Activated naive CD8-positive, alpha-beta T cell treated with anti-CD3 and anti-CD28 coated beads, Interleukin-2, amount 10 ng/mL, durations not matched to agents 7 days and 5 days (primary cell): ENCODE results near the gene PRR14. TPM values are rescaled to one million over a fixed set of nuclear protein-coding genes. Genes with fewer than 3 reads are reported as not detected.

Experiments used
- ATAC-seq: fragments of 150-1000 bp; cut with Tn5 transposase; one replicate; pipeline ENCODE4 v1.10.0; 2021; ENCODE audit warnings: low read depth, moderate library complexity
- POLR2A ChIA-PET: fragments of 350-600 bp; sonication (Branson Sonifier 250); formaldehyde crosslinking; loops from one replicate; lab custom pipeline; 2021; ENCODE audit warnings: antibody characterized with exemption; lab: Charles Lee
- DNase-seq: peaks from one replicate; pipeline ENCODE4 v3.0.0; 2021
- H3K27ac Mint-ChIP-seq: one replicate; pipeline ENCODE4 v1.8.0; 2022; ENCODE audit warnings: mild to moderate bottlenecking, mixed read lengths
- H3K27me3 Mint-ChIP-seq: one replicate; pipeline ENCODE4 v1.8.0; 2022; ENCODE audit warnings: mild to moderate bottlenecking, moderate library complexity, mixed read lengths
- H3K36me3 Mint-ChIP-seq: one replicate; pipeline ENCODE4 v1.8.0; 2021; ENCODE audit warnings: mild to moderate bottlenecking, mixed read lengths
- H3K4me1 Mint-ChIP-seq: one replicate; pipeline ENCODE4 v1.8.0; 2021; ENCODE audit warnings: mixed read lengths
- H3K4me3 Mint-ChIP-seq: one replicate; pipeline ENCODE4 v1.8.0; 2022; ENCODE audit warnings: mild to moderate bottlenecking, moderate library complexity, mixed read lengths
- H3K9me3 Mint-ChIP-seq: one replicate; pipeline ENCODE4 v1.8.0; 2021; ENCODE audit warnings: mixed read lengths
- total RNA-seq, 2 experiments: library from RNA; stranded (reverse); gene quantifications; one replicate each; pipeline ENCODE4 v1.2.3, GENCODE V29; 2021

Gene PRR14
- total RNA-seq, 2 experiments from 2014 or later = 89.7 to 97.1 TPM

DNA sequence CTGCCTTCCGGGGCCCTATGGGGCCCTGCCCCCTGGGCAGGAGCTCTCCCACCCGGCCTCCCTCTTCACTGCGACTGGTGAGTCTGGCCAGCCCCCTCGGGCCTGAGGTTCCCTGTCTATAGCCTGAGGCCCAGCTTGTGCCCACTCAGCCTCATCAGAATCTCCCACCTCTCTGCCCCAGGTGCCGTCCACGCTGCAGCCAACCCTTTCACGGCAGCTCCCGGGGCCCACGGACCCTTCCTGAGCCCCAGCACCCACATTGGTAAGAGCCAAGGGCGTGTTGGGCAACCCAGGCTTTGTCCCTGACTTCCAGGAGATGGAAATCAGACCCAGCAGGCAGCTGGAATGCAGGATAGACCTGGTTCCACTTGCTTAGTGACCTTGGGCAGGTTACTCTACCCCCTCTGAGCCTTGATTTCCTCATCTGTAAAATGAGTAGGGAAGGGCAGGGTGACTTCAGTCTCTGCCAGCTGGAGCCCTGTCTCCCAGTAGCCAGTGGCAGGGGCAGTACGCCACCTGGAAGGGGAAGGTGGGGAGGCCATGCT is 16.7 kb downstream of the PRR14 start:
- ATAC-seq = no peak
- H3K27me3 Mint-ChIP-seq = no peaks in the 10 kb centered on the region
- no peak overlapping the region for H3K27ac Mint-ChIP-seq

DNA sequence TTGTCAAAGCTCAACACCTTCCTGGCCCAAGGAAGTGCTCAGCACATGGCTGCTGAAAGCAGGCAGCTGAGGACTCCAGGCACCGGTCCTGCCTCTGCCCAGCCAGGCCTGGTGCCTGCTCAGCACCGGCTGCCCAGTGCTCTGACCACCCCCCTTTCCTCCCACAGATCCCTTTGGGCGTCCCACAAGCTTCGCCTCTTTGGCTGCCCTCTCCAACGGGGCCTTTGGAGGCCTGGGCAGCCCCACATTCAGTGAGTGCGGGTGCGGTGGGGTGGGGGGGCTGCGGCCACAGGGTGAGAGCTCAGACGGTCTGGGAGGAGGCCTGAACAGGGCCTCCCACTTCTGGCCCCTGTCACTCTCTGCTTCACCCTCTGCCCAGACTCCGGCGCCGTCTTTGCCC is 17.6 kb downstream of the PRR14 start:
- peaks cover 31% of the 10 kb centered on the region for H3K36me3 Mint-ChIP-seq
- peaks cover 8% of the 10 kb centered on the region for H3K4me1 Mint-ChIP-seq
- POLR2A ChIA-PET = interaction anchor here (1.6 to 2.5 kb wide), 2 partner anchors 9 to 30 kb away, joined by 3 to 7 read pairs; partner anchors contain the start of genes FBRS and SRCAP
- H3K27me3 Mint-ChIP-seq = no peaks in the 10 kb centered on the region
- no peaks in the 10 kb centered on the region for H3K9me3 Mint-ChIP-seq
- no peak overlapping the region for H3K4me3 Mint-ChIP-seq
- no peak for ATAC-seq
- H3K27ac Mint-ChIP-seq = no peak overlapping the region
- DNase-seq = no peak

More for the DNA sequence above, 16.7 kb downstream of the PRR14 start:
- no peaks in the 10 kb centered on the region for H3K9me3 Mint-ChIP-seq
- H3K36me3 Mint-ChIP-seq = peaks cover 36% of the 10 kb centered on the region
- peaks cover 14% of the 10 kb centered on the region for H3K4me1 Mint-ChIP-seq
- DNase-seq = no peak
- POLR2A ChIA-PET = interaction anchor here (1.6 kb wide), 1 partner anchor 31 kb away, joined by 3 read pairs; the partner anchor contains the start of gene SRCAP
- H3K4me3 Mint-ChIP-seq = no peak overlapping the region

DNA sequence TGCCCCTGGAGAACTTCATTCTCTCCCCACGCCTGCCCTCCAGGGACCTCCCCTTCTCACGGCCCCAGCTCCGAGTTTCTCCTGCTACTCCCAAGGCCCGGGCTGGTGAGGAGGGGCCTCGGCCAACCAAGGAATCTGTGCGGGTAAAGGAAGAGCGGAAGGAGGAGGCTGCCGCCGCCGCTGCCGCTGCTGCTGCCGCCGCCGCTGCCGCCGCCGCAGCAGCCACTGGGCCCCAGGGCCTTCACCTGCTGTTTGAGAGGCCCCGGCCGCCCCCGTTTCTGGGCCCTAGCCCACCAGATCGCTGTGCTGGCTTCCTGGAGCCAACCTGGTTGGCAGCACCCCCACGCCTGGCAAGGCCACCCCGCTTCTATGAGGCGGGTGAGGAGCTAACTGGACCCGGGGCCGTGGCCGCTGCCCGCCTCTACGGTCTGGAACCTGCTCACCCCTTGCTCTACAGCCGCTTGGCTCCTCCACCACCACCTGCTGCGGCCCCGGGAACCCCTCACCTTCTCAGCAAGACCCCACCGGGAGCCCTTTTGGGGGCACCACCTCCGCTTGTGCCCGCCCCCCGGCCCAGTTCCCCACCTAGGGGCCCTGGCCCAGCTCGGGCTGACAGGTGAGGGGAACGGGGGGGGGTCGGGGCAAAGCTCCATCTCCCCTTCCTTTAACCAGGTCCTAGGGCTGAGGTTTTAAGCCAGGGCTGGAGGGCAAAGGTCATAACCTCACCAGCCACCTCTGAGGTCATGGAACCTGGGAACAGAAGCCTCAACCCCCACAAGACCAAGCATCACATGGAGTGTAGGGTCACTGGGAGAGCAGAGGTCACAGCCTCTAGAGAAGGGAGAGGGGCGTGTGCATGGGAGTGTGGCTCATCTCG is 18.5 kb downstream of the PRR14 start:
- Mint-ChIP-seq H3K36me3 (peaks cover 26% of the 10 kb centered on the region), H3K4me1 (peaks cover 3% of the 10 kb centered on the region), H3K27me3 (no peaks in the 10 kb centered on the region), H3K4me3 (no peak overlapping the region), H3K9me3 (no peaks in the 10 kb centered on the region), H3K27ac (no peak overlapping the region)
- DNase-seq (no peak), ATAC-seq (no peak)
- POLR2A ChIA-PET = interaction anchor here (2.5 kb wide), 1 partner anchor 10 kb away, joined by 7 read pairs; the partner anchor contains the start of gene FBRS

DNA sequence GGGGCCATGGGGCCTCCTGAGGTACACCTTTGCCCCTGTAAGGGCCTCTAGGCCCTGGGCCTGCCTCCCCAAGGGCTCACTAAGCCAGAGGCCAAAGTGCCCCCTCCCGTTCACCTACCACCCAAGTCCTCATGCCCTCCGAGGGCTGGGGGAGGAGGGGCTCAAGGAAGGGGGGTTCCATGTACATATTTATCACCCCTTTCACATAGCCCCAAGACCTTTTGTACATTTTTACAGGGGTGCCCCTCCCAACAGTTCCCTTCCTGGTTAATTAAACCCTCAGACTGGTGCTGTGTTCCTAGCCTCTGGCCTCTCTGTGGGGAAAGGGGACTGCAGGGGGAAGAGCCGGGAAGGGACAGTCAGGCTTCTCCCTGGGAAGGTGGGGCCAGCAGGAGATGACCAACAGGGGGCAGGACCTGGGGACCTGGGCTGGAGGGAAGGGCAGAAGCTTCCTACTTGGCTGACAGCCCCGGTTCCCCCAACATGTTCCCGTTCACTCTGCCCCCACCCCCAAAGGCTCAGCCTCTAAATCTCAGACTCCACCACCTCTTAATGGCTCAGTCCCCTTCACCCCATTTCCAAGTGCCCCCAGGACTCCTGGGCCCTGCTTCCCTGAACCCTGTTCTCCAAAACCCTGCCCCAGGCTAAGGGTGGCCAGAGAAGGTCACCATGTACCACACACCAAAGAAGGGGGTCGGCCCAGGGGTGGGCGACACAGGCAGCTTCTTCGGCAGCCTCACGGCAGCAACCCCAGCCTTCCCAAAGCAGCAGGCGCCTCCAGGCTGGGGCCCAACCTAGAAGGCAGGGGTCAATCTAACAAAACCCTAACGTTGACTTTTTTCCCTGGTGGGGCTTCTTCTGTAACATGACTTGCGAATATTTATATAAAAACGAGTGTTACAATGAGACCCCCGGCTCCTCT is 19.4 kb downstream of the PRR14 start:
- no peaks in the 10 kb centered on the region for H3K4me1 Mint-ChIP-seq
- POLR2A ChIA-PET = interaction anchor here (2.5 kb wide), 1 partner anchor 11 kb away, joined by 7 read pairs; the partner anchor contains the start of gene FBRS
- no peak overlapping the region for H3K27ac Mint-ChIP-seq
- no peaks in the 10 kb centered on the region for H3K9me3 Mint-ChIP-seq
- H3K4me3 Mint-ChIP-seq = no peak overlapping the region
- H3K27me3 Mint-ChIP-seq = no peaks in the 10 kb centered on the region
- peaks cover 22% of the 10 kb centered on the region for H3K36me3 Mint-ChIP-seq
- ATAC-seq (no peak), DNase-seq (no peak)

DNA sequence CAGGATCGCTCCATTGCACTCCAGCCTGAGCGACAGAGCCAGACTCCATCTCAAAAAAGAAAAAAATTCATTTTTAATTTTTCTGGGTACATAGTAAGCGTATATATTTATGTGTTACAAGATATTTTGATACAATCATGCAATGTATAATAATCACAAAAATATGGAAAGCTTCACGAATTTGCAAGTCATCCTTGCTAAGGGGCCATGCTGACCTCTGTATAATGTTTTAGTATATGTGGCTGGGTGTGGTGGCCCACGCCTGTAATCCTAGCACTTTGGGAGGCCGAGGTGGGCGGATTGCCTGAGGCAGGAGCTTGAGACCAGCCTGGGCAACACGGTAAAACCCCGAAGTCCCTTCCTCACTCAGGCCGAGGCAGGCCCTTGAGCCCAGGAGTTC is 24.4 kb downstream of the PRR14 start:
- POLR2A ChIA-PET = no interaction called here
- Mint-ChIP-seq H3K4me3 (no peak overlapping the region), H3K36me3 (peaks cover 6% of the 10 kb centered on the region), H3K27me3 (no peaks in the 10 kb centered on the region), H3K27ac (no peak overlapping the region), H3K4me1 (peaks cover 3% of the 10 kb centered on the region), H3K9me3 (no peaks in the 10 kb centered on the region)
- DNase-seq (no peak), ATAC-seq (no peak)

DNA sequence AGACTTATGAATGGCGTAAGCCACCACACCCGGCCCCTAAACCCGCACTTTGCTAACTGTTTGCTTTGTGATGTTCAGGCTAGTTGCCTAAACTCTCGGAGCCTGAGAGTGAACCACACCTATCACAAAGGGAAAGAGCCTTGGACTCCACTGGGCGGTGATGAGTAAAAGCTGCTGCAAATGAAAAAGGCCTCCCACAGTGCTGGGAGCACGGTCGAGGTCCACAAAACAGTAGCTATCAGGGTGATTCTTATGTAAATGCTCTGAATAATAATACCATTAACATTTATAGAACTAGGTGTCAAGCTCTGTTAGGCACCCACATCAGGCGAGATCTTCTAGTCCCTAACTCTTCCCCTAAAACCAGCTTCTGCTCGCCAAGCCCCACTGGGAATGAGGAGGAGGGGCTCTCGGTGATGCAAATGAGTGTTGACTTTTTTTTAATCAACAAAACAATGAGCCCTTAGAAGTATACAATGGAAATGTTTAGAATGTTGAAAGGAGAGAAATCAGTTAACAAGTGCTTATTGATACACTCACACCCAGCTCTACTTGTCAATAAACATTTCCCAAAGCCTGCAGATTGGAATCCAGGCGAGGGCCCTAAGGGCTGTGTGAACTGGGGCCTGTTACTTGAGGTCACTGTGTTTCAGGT is 27.3 kb downstream of the PRR14 start:
- ATAC-seq = no peak
- Mint-ChIP-seq H3K27ac (no peak overlapping the region), H3K9me3 (no peaks in the 10 kb centered on the region)

DNA sequence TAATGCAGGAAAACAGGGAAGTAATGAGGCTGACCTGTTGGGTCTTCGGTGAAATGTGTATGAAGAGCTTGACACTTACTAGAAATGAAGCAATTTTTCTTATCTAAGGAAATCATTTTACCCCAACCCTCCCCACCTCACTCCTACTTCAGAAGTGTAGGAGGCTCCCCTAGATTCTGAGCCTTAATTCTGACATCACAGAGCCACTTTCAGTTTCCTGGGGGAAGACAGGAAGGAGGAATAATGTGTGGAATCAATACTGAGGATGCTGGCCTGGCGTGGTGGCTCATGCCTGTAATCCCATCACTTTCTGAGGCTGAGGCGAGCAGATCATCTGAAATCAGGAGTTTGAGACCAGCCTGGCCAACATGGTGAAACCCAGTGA is 27.8 kb downstream of the PRR14 start:
- Mint-ChIP-seq H3K4me3 (no peak overlapping the region), H3K27me3 (no peaks in the 10 kb centered on the region), H3K27ac (no peak overlapping the region), H3K9me3 (no peaks in the 10 kb centered on the region), H3K4me1 (peaks cover 3% of the 10 kb centered on the region), H3K36me3 (no peaks in the 10 kb centered on the region)
- no peak for ATAC-seq
- DNase-seq = no peak
- POLR2A ChIA-PET = interaction anchor here (0.6 to 1.4 kb wide), 2 partner anchors 9 to 19 kb away, joined by 4 to 6 read pairs; no protein-coding TSS in a partner anchor

More for the DNA sequence above, 27.3 kb downstream of the PRR14 start:
- H3K36me3 Mint-ChIP-seq = no peaks in the 10 kb centered on the region
- DNase-seq = no peak
- H3K27me3 Mint-ChIP-seq = no peaks in the 10 kb centered on the region
- no peak overlapping the region for H3K4me3 Mint-ChIP-seq
- POLR2A ChIA-PET = interaction anchor here (0.6 to 1.4 kb wide), 2 partner anchors 10 to 18 kb away, joined by 4 to 6 read pairs; no protein-coding TSS in a partner anchor
- peaks cover 3% of the 10 kb centered on the region for H3K4me1 Mint-ChIP-seq

DNA sequence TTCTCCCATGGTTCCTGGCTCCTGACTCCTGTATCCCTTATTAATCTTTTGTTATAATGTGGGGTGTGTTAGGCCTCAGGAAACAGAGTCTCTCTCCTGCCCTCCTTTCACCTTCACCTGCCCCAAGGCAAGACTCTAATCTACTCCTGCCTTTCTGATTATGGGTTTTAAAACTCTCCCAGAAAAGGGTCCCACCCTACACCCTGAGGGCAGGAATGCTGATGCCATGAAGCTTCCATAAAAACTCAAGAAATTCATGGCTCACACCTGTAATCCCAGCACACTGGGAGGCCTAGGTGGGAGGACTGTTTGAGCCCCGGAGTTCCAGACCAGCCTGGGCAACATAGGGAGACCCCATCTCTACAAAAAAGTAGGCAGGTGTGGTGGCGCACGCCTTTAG is 29.6 kb downstream of the PRR14 start:
- no peak for DNase-seq
- H3K4me3 Mint-ChIP-seq = no peak overlapping the region
- peaks cover 3% of the 10 kb centered on the region for H3K4me1 Mint-ChIP-seq
- H3K27ac Mint-ChIP-seq = no peak overlapping the region
- no peaks in the 10 kb centered on the region for H3K9me3 Mint-ChIP-seq
- H3K36me3 Mint-ChIP-seq = no peaks in the 10 kb centered on the region
- no peaks in the 10 kb centered on the region for H3K27me3 Mint-ChIP-seq
- POLR2A ChIA-PET = interaction anchor here (0.6 kb wide), 1 partner anchor 554 kb away, joined by 4 read pairs; no protein-coding TSS in a partner anchor
- no peak for ATAC-seq

DNA sequence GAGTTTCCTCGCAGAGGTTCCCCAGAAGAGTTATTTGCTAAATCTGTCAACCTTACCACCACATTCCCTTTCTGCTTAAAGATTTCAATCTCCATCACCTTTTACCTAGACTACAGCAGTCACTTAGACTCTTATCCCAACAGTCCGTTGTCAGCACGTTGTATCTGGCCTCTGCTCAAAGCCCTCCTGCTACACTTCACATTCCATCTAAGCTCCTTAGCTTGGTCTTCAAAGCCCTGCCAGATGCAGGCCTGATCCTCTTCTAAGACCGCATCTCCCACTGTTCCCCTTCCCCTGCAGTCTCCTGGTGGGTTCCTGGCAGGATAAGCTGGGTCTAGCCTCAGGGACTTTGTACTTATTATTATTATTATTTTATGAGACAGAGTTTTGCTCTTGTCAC is 37.9 kb downstream of the PRR14 start:
- H3K27me3 Mint-ChIP-seq = no peaks in the 10 kb centered on the region
- peaks cover 5% of the 10 kb centered on the region for H3K4me1 Mint-ChIP-seq
- no peak for ATAC-seq
- no peaks in the 10 kb centered on the region for H3K9me3 Mint-ChIP-seq
- POLR2A ChIA-PET = interaction anchor here (1.0 to 1.7 kb wide), 2 partner anchors 16 to 28 kb away, joined by 3 to 4 read pairs; no protein-coding TSS in a partner anchor
- H3K4me3 Mint-ChIP-seq = no peak overlapping the region
- DNase-seq = no peak
- H3K36me3 Mint-ChIP-seq = no peaks in the 10 kb centered on the region
- no peak overlapping the region for H3K27ac Mint-ChIP-seq

DNA sequence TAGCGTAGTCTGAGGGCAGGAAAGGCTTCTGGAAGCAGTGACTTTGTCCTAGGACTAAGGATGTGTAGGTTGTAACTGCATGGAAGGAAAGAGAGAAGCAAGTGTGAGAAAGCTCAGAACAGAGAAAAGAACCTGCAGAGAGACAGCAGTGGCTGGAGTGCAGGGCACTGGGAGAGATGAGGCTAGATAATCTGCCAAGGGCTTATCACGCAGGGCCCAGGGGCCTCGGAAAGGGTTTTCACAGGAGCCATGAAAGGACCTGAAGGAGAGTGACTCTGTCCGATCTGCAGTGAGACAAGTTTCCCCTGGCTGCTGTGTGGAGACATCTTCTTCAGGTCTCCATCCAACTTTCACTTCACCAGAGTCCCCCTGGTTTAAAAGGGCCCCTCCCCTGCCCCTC is 41.1 kb downstream of the PRR14 start:
- H3K27me3 Mint-ChIP-seq = no peaks in the 10 kb centered on the region
- POLR2A ChIA-PET = interaction anchor here (3.5 kb wide), 1 partner anchor 32 kb away, joined by 52 read pairs; the partner anchor contains the start of gene FBRS
- DNase-seq (no peak), ATAC-seq (no peak)
- peaks cover 13% of the 10 kb centered on the region for H3K4me1 Mint-ChIP-seq
- no peak overlapping the region for H3K4me3 Mint-ChIP-seq
- no peaks in the 10 kb centered on the region for H3K36me3 Mint-ChIP-seq
- no peaks in the 10 kb centered on the region for H3K9me3 Mint-ChIP-seq
- no peak overlapping the region for H3K27ac Mint-ChIP-seq

DNA sequence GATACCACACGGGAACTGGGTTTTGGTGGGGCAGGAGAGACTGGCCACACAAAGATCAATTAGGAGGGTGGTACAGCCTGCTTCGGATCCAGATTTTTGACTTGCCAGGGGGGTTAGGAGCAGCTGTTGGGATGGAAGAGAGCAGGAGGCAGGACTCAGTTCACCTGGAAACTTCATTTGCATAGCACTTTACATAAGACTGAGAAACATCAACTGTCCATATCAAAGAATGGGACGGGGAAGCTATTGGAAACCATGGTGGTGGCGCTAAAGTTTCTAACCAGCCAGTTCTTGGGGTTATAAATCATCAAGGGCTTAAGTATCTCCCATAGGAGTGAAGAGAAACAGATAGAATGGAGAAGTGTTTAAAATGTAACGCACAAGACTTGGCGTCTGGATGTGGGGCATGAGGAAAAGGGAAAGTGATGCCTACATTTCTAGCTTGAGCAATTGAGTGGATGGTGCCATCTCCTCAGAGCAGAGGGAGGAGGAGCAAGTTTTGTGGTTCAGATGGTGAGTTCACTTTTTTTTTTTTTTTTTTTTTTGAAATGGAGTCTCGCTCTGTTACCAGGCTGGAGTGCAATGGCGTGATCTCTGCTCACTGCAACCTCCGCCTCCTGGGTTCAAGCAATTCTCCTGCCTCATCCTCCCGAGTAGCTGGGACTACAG is 41.8 kb downstream of the PRR14 start:
- Mint-ChIP-seq H3K36me3 (no peaks in the 10 kb centered on the region), H3K4me3 (no peak overlapping the region), H3K4me1 (peaks cover 19% of the 10 kb centered on the region), H3K9me3 (no peaks in the 10 kb centered on the region), H3K27me3 (no peaks in the 10 kb centered on the region), H3K27ac (no peak overlapping the region)
- ATAC-seq = no peak
- POLR2A ChIA-PET = interaction anchor here (1.6 to 3.5 kb wide), 2 partner anchors 33 to 55 kb away, joined by 3 to 52 read pairs; partner anchors contain the start of gene FBRS
- DNase-seq = no peak
